Pons (tissue), 1 donor: Measurements from ENCODE around the gene IGF1R.

Source experiments
- DNase-seq: peaks from one replicate; pipeline ENCODE4 v3.0.0-alpha.2; 2016; ENCODE audit warnings: low spot score

The IGF1R gene

GRCh38 chr15:98725874-98726273 is 77.5 kb downstream of the IGF1R start:
- no peak for DNase-seq

GRCh38 chr15:98727115-98728040 is 79.0 kb downstream of the IGF1R start:
- DNase-seq: no peak

GRCh38 chr15:98728082-98728810 is 79.9 kb downstream of the IGF1R start:
- no peak for DNase-seq

- DNase-seq: no peak
Observed at GRCh38 chr15:98728811-98729160, 80.4 kb downstream of the IGF1R start.

GRCh38 chr15:98729446-98730042 is 81.2 kb downstream of the IGF1R start:
- no peak for DNase-seq

GRCh38 chr15:98730860-98731711 is 82.7 kb downstream of the IGF1R start:
- DNase-seq: no peak

GRCh38 chr15:98731712-98732450 is 83.5 kb downstream of the IGF1R start:
- no peak for DNase-seq

GRCh38 chr15:98733098-98733497 is 84.8 kb downstream of the IGF1R start:
- DNase-seq: no peak

GRCh38 chr15:98734466-98735199 is 86.3 kb downstream of the IGF1R start:
- DNase-seq: no peak

GRCh38 chr15:98735304-98735703 is 87.0 kb downstream of the IGF1R start:
- DNase-seq: no peak

- no peak for DNase-seq
Observed at GRCh38 chr15:98735895-98736617, 87.7 kb downstream of the IGF1R start.

- DNase-seq: no peak
Observed at GRCh38 chr15:98737159-98737558, 88.8 kb downstream of the IGF1R start.

GRCh38 chr15:98737721-98738120 is 89.4 kb downstream of the IGF1R start:
- DNase-seq: no peak

- DNase-seq: no peak
Observed at GRCh38 chr15:98738689-98739401, 90.5 kb downstream of the IGF1R start.

- no peak for DNase-seq
Observed at GRCh38 chr15:98740295-98740694, 92.0 kb downstream of the IGF1R start.

GRCh38 chr15:98740963-98741362 is 92.6 kb downstream of the IGF1R start:
- DNase-seq: no peak

GRCh38 chr15:98743177-98743576 is 94.8 kb downstream of the IGF1R start:
- no peak for DNase-seq

- DNase-seq: no peak
Observed at GRCh38 chr15:98744506-98744905, 96.2 kb downstream of the IGF1R start.

GRCh38 chr15:98745179-98745578 is 96.8 kb downstream of the IGF1R start:
- DNase-seq: no peak
